Astrocyte (in vitro differentiated cells and primary cell): ENCODE results near the gene SNED1.

Experiments used
- CTCF ChIP-seq: IDR thresholded peaks from 2 replicates; pipeline ENCODE4 v1.5.1; 2011; ENCODE audit warnings: low read depth, mild to moderate bottlenecking, inconsistent platforms, low read length, moderate library complexity; ENCODE audit not compliant: insufficient read depth
- EZH2 ChIP-seq: IDR thresholded peaks from 2 replicates; pipeline ENCODE4 v1.6.1; 2012; ENCODE audit warnings: mild to moderate bottlenecking, low read length, inconsistent platforms; ENCODE audit not compliant: insufficient read depth

DNA sequence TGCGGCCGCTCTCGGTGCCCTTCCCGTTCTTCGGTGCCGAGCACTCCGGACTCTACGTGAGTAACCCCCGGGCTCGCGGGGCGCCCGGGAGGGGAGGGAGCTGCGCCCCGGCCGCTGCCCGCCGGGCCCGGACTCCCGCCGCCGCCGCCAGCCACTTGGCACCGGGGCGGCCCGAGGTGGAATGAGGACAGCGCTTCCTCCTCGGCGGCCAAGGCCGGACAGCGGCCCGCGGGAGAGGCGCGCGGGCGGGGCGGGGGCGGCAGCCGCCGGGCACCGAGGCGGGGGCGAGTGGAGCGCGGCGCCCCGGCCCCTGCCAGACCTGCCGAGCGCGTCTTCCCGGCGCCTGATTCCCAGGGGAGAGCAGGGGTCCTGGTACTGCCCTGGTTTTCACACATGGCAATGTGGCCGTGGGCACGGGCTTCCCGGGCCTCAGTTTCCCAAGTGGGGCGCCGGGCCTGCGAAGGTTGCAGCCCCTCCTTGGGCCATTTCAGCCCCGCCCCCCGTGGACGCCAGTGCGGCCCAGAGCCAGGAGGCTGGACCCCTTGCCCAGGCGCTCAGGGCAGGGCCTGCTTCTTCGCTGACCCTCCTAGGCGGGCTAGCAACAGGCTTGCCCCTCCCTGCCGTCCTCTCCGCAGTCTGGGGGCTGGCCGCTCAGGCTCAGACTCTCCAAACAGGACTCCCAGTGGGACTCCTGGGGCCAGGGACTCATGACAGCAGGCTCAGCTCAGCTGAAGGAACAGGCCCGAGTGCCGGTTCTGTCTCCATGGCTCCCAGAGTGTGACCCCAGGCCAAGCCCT lies 775 bp downstream of the SNED1 start:
- no peak for TF ChIP-seq CTCF
- no peak for TF ChIP-seq EZH2
